Pulmonary artery endothelial cell (primary cell): ENCODE data around the gene PAX3. TPM values are rescaled to one million over a fixed set of nuclear protein-coding genes. Genes with fewer than 3 reads are reported as not detected.

Experiments
- total RNA-seq: library from RNA; depleted of rRNA; stranded (reverse); fragments of >200 nt; gene quantifications from 2 replicates; pipeline ENCODE4 v1.2.3, GENCODE V29; 2014

PAX3 gene
- total RNA-seq, 1 donor from 2014 or later = not detected

Other genes with a start within 250 kb of the PAX3 start
- not detected in 2 replicates for gene SGPP2, start 125.5 kb upstream of the PAX3 start, total RNA-seq